Right cardiac atrium (tissue), 5 donors: ENCODE data around the gene HDGFL2. TPM values are rescaled to one million over a fixed set of nuclear protein-coding genes. Genes with fewer than 3 reads are reported as not detected.
A peak's percentile ranks its signal among the peaks of the same experiment; 100 is the strongest.

Experiments used
- ATAC-seq, 2 donors: fragments of 200-7000 bp; cut with Tn5 transposase; one replicate each; pipeline versions ENCODE4 v1.8.0 to v1.9.1; 2020; ENCODE audit warnings: moderate library complexity in 2 of 2, mild to moderate bottlenecking in 1 of 2
- DNase-seq, 3 donors: peaks; one replicate each; pipeline ENCODE4 v3.0.0-alpha.2; 2020
- H3K27ac ChIP-seq: one replicate; pipeline ENCODE4 v1.5.1; 2013; ENCODE audit warnings: mild to moderate bottlenecking, low read length, control low read depth, moderate library complexity
- H3K27me3 ChIP-seq: one replicate; pipeline ENCODE4 v1.6.1; 2013; ENCODE audit not compliant: control insufficient read depth, insufficient read depth
- H3K4me1 ChIP-seq: one replicate; pipeline ENCODE4 v1.6.1; 2013; ENCODE audit warnings: low read length; ENCODE audit not compliant: control insufficient read depth, insufficient read depth
- H3K4me3 ChIP-seq: one replicate; pipeline ENCODE4 v1.5.1; 2013; ENCODE audit warnings: low read length, control low read depth
- H3K9me3 ChIP-seq: one replicate; pipeline ENCODE4 v1.6.1; 2013; ENCODE audit warnings: low read length; ENCODE audit not compliant: control insufficient read depth
- WGBS: extraction: QIAGEN DNeasy Blood & Tissue Kit; methylation state at CpG from one replicate; pipeline ENCODE4 v1.1.7; 2013; 5-methylcytosine and 5-hydroxymethylcytosine counted together
- intact Hi-C, 4 donors: fragments of 100-400 bp; cut with DNase I; formaldehyde crosslinking; loops; one replicate each; pipeline versions ENCODE4 v1.11.0 to v1.14.0; 2022 to 2023
- polyA plus RNA-seq: library from polyadenylated mRNA; stranded (reverse); fragments of 200-250 nt; gene quantifications from one replicate; pipeline ENCODE4 v1.2.3, GENCODE V29; 2013
- total RNA-seq, 4 donors: library from RNA; stranded (reverse); fragmentation: NEBNext Ultra II Directional; extraction: Animal tissue kit (Norgen Biotek cat#: 25700); gene quantifications; one replicate each; pipeline ENCODE4 v1.2.1, GENCODE V29; 2021
- donor health status: healthy with polysubstance abuse.
- donor health status: DM: no; HTN: yes; CAD: no.
- donor health status: DM: no; HTN: no; CAD: no.
- donor health status: DM: no; HTN: yes; CAD: no; lungs with severe emphysema.
- donor health status: DM: yes; HTN: yes; CAD: no.

The HDGFL2 gene
- total and polyA plus RNA-seq, 5 donors = 20.6 to 31.4 (median 28.6) TPM

GRCh38 chr19:4454747-4455718 lies 17.1 kb upstream of the HDGFL2 start:
- peak; percentile 36 to 65 (median 60) for DNase-seq
- H3K4me3 ChIP-seq = no peak overlapping the region
- intact Hi-C loops = loop anchor here in 1 of 4 donors (10.0 kb wide), 1 partner anchor 50 kb away; the partner anchor contains the start of genes CHAF1A and SH3GL1
- H3K4me1 ChIP-seq = peaks cover 16% of the 10 kb centered on the region
- ATAC-seq = peak; percentile 3 to 8
- WGBS = 54% methylated on average over 29 of the region's 29 CpGs
- no peaks in the 10 kb centered on the region for H3K27me3 ChIP-seq
- H3K9me3 ChIP-seq = no peaks in the 10 kb centered on the region
- H3K27ac ChIP-seq = peak overlapping the region; percentile 40

- ATAC-seq (peak; percentile 5 to 48), DNase-seq (peak; percentile 54 to 86 (median 85))
- Histone ChIP-seq H3K27ac (peak overlapping the region; percentile 82), H3K4me3 (peak overlapping the region; percentile 95), H3K4me1 (peaks cover 16% of the 10 kb centered on the region), H3K9me3 (no peaks in the 10 kb centered on the region), H3K27me3 (no peaks in the 10 kb centered on the region)
- WGBS = 31% methylated on average over 15 of the region's 15 CpGs
- intact Hi-C loops = loop anchor here in 1 of 4 donors (10.0 kb wide), 1 partner anchor 51 kb away; the partner anchor contains the start of genes CHAF1A and SH3GL1
These were observed 16.2 kb upstream of the HDGFL2 start for GRCh38 chr19:4455719-4456475.

GRCh38 chr19:4456476-4456842 lies 15.6 kb upstream of the HDGFL2 start:
- WGBS = 3% methylated on average over 9 of the region's 9 CpGs
- no peaks in the 10 kb centered on the region for H3K27me3 ChIP-seq
- DNase-seq (peak; percentile 52 to 74 (median 72)), ATAC-seq (peak; percentile 5 to 27)
- intact Hi-C loops = loop anchor here in 1 of 4 donors (10.0 kb wide), 1 partner anchor 52 kb away; the partner anchor contains the start of genes CHAF1A and SH3GL1
- peak overlapping the region; percentile 82 for H3K27ac ChIP-seq
- peaks cover 16% of the 10 kb centered on the region for H3K4me1 ChIP-seq
- H3K4me3 ChIP-seq = peak overlapping the region; percentile 95
- no peaks in the 10 kb centered on the region for H3K9me3 ChIP-seq

GRCh38 chr19:4456843-4457653 lies 15.0 kb upstream of the HDGFL2 start:
- no peaks in the 10 kb centered on the region for H3K9me3 ChIP-seq
- H3K4me1 ChIP-seq = peaks cover 16% of the 10 kb centered on the region
- H3K4me3 ChIP-seq = peak overlapping the region; percentile 95
- DNase-seq (peak; percentile 59 to 83 (median 75)), ATAC-seq (peak; percentile 19 to 59)
- 3% methylated on average over 45 of the region's 53 CpGs for WGBS
- H3K27me3 ChIP-seq = no peaks in the 10 kb centered on the region
- intact Hi-C loops = loop anchor here in 1 of 4 donors (10.0 kb wide), 1 partner anchor 52 kb away; the partner anchor contains the start of genes CHAF1A and SH3GL1
- H3K27ac ChIP-seq = peak overlapping the region; percentile 82

- intact Hi-C loops = loop anchor here in 1 of 4 donors (10.0 kb wide), 1 partner anchor 53 kb away; the partner anchor contains the start of genes CHAF1A and SH3GL1
- peak; percentile 91 to 93 for ATAC-seq
- WGBS = 11% methylated on average over 52 of the region's 52 CpGs
These were observed 14.3 kb upstream of the HDGFL2 start, which contains the start of gene UBXN6 for GRCh38 chr19:4457654-4458395. Gene UBXN6, minus strand, starts transcription at chr19:4457794. Its CDS starts 97 bp downstream, at chr19:4457697.

GRCh38 chr19:4464815-4465581 lies 7.1 kb upstream of the HDGFL2 start:
- no peaks in the 10 kb centered on the region for H3K9me3 ChIP-seq
- WGBS = 84% methylated on average over 8 of the region's 8 CpGs
- no peaks in the 10 kb centered on the region for H3K27me3 ChIP-seq
- DNase-seq = no peak
- no peaks in the 10 kb centered on the region for H3K4me1 ChIP-seq
- H3K27ac ChIP-seq = no peak overlapping the region
- ATAC-seq = no peak
- H3K4me3 ChIP-seq = no peak overlapping the region
- intact Hi-C loops = no loop called here

More at GRCh38 chr19:4457654-4458395, 14.3 kb upstream of the HDGFL2 start, which contains the start of gene UBXN6:
- DNase-seq = peak; percentile 99 to 100 (median 99)
- Histone ChIP-seq H3K27ac (peak within 1 kb of the TSS; percentile 82), H3K4me1 (peaks cover 16% of the 10 kb centered on the region), H3K9me3 (no peaks in the 10 kb centered on the region), H3K4me3 (peak within 1 kb of the TSS; percentile 95), H3K27me3 (no peaks in the 10 kb centered on the region)

- DNase-seq (no peak), ATAC-seq (no peak)
- Histone ChIP-seq H3K27ac (no peak overlapping the region), H3K27me3 (no peaks in the 10 kb centered on the region), H3K4me3 (no peak overlapping the region), H3K4me1 (no peaks in the 10 kb centered on the region), H3K9me3 (no peaks in the 10 kb centered on the region)
- intact Hi-C loops = no loop called here
- 85% methylated on average over 3 of the region's 3 CpGs for WGBS
These were observed 4.3 kb upstream of the HDGFL2 start for GRCh38 chr19:4467835-4468234.

- intact Hi-C loops = no loop called here
- no peaks in the 10 kb centered on the region for H3K9me3 ChIP-seq
- DNase-seq (peak; percentile 98 to 99 (median 99)), ATAC-seq (peak; percentile 96 to 97)
- H3K27ac ChIP-seq = peak overlapping the region; percentile 89
- under 1% methylated on average over 33 of the region's 33 CpGs for WGBS
- H3K4me1 ChIP-seq = peaks cover 3% of the 10 kb centered on the region
- H3K27me3 ChIP-seq = no peaks in the 10 kb centered on the region
- peak overlapping the region; percentile 92 for H3K4me3 ChIP-seq
These were observed 509 bp upstream of the HDGFL2 start for GRCh38 chr19:4471403-4472173.
